Nephron progenitor cell (in vitro differentiated cells): ENCODE data around the gene CHRNB4.

Experiments
- DNase-seq: peaks from one replicate; pipeline ENCODE4 v3.0.0; 2021
- H3K27ac Mint-ChIP-seq: 2 replicates; pipeline ENCODE4 v1.8.0; 2021; ENCODE audit warnings: mild to moderate bottlenecking, moderate library complexity, mixed read lengths
- H3K27me3 Mint-ChIP-seq: 2 replicates; pipeline ENCODE4 v1.8.0; 2021; ENCODE audit warnings: mild to moderate bottlenecking, low read depth, mixed read lengths; ENCODE audit not compliant: poor library complexity
- H3K36me3 Mint-ChIP-seq: 2 replicates; pipeline ENCODE4 v1.8.0; 2021; ENCODE audit warnings: low read depth, mixed read lengths
- H3K4me1 Mint-ChIP-seq: 2 replicates; pipeline ENCODE4 v1.8.0; 2021; ENCODE audit warnings: mixed read lengths
- H3K4me3 Mint-ChIP-seq: 2 replicates; pipeline ENCODE4 v1.8.0; 2021; ENCODE audit warnings: mild to moderate bottlenecking, moderate library complexity, mixed read lengths
- H3K9me3 Mint-ChIP-seq: 2 replicates; pipeline ENCODE4 v1.8.0; 2021; ENCODE audit warnings: mild to moderate bottlenecking, moderate library complexity, mixed read lengths
- TF ChIP-seq, protein P1 (sequence below): fragments of 200-600 bp; sonication (generic); IDR thresholded peaks from 2 replicates; pipeline ENCODE4 v1.5.0; 2021; ENCODE audit warnings: antibody characterized with exemption

CHRNB4 gene

DNA sequence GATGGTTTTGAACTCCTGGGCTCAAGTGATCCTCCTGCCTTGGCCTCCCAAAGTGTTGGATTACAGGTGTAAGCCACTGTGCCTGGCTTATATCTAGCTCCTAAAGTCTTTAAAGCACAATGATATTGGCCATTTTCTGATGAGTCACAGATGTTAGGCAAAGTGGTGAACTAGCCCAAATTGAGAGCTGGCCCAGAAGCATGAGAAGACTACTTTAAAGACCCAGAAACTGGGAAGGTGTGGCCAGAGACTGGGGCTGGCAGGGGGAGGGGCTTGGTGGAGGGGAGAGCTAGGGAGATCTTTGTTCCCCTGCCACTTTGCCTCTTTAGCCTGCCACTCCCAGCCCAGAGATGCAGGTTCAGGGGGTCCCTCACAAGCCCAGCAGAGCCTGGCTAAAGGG is 41.8 kb downstream of the CHRNB4 start:
- Mint-ChIP-seq H3K4me3 (no peak overlapping the region), H3K36me3 (peaks cover 22% of the 10 kb centered on the region), H3K4me1 (no peaks in the 10 kb centered on the region), H3K27me3 (no peaks in the 10 kb centered on the region), H3K27ac (no peak overlapping the region), H3K9me3 (no peaks in the 10 kb centered on the region)
- no peak for DNase-seq
- TF ChIP-seq, protein P1, sequence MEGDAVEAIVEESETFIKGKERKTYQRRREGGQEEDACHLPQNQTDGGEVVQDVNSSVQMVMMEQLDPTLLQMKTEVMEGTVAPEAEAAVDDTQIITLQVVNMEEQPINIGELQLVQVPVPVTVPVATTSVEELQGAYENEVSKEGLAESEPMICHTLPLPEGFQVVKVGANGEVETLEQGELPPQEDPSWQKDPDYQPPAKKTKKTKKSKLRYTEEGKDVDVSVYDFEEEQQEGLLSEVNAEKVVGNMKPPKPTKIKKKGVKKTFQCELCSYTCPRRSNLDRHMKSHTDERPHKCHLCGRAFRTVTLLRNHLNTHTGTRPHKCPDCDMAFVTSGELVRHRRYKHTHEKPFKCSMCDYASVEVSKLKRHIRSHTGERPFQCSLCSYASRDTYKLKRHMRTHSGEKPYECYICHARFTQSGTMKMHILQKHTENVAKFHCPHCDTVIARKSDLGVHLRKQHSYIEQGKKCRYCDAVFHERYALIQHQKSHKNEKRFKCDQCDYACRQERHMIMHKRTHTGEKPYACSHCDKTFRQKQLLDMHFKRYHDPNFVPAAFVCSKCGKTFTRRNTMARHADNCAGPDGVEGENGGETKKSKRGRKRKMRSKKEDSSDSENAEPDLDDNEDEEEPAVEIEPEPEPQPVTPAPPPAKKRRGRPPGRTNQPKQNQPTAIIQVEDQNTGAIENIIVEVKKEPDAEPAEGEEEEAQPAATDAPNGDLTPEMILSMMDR: no peak

GRCh38 chr15:78598348-78598747 is 42.7 kb downstream of the CHRNB4 start:
- Mint-ChIP-seq H3K27ac (no peak overlapping the region), H3K4me1 (no peaks in the 10 kb centered on the region), H3K36me3 (peaks cover 20% of the 10 kb centered on the region), H3K4me3 (no peak overlapping the region), H3K9me3 (no peaks in the 10 kb centered on the region), H3K27me3 (no peaks in the 10 kb centered on the region)
- no peak for DNase-seq
- TF ChIP-seq, protein P1: no peak

DNA sequence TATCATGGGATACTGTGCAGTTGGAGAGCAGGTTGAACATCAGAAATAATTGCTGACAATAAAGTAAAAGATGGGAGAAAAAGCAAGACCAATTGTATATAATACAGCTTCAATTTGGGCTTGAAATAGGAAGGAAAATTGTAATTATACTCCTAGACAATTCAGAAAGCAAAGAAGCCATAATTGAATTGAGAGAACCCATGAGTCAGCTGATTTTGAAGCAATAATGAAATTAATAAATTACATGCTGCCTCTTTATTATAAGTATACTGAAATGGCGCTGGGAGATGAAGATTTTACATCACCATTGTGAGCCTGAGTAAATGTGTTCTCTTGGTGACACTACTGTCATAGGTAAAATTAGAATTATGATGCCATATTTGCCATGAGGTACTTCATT is 43.4 kb downstream of the CHRNB4 start:
- peaks cover 23% of the 10 kb centered on the region for H3K36me3 Mint-ChIP-seq
- H3K27me3 Mint-ChIP-seq: no peaks in the 10 kb centered on the region
- no peaks in the 10 kb centered on the region for H3K4me1 Mint-ChIP-seq
- no peaks in the 10 kb centered on the region for H3K9me3 Mint-ChIP-seq
- no peak overlapping the region for H3K4me3 Mint-ChIP-seq
- no peak for DNase-seq
- H3K27ac Mint-ChIP-seq: no peak overlapping the region
- TF ChIP-seq, protein P1: no peak

GRCh38 chr15:78574944-78575343 is 66.1 kb downstream of the CHRNB4 start:
- Mint-ChIP-seq H3K4me3 (no peak overlapping the region), H3K27me3 (no peaks in the 10 kb centered on the region), H3K9me3 (no peaks in the 10 kb centered on the region), H3K4me1 (no peaks in the 10 kb centered on the region), H3K36me3 (peaks cover 7% of the 10 kb centered on the region), H3K27ac (no peak overlapping the region)
- TF ChIP-seq, protein P1: no peak
- DNase-seq: no peak
